Testis (tissue), 2 donors: Measurements from ENCODE around the gene MEGF10.

Source experiments
- POLR2A ChIP-seq: fragments of 450-650 bp; IDR thresholded peaks from one replicate; pipeline ENCODE4 v1.6.1; 2017; ENCODE audit warnings: antibody characterized with exemption, mild to moderate bottlenecking, moderate library complexity
- TF ChIP-seq, protein P1 (sequence below), 3 experiments: fragments of 450-650 bp in 2 of 3; fragments of 200-600 bp in 1 of 3; sonication (generic) in 1 of 3; IDR thresholded peaks; one replicate each; pipeline ENCODE4 v1.5.1; 2016 to 2019; ENCODE audit warnings: antibody characterized with exemption in 3 of 3, mild to moderate bottlenecking in 2 of 3, moderate library complexity in 1 of 3

GRCh38 chr5:127505905-127506304 is 215.3 kb downstream of the MEGF10 start:
- TF ChIP-seq, protein P1, sequence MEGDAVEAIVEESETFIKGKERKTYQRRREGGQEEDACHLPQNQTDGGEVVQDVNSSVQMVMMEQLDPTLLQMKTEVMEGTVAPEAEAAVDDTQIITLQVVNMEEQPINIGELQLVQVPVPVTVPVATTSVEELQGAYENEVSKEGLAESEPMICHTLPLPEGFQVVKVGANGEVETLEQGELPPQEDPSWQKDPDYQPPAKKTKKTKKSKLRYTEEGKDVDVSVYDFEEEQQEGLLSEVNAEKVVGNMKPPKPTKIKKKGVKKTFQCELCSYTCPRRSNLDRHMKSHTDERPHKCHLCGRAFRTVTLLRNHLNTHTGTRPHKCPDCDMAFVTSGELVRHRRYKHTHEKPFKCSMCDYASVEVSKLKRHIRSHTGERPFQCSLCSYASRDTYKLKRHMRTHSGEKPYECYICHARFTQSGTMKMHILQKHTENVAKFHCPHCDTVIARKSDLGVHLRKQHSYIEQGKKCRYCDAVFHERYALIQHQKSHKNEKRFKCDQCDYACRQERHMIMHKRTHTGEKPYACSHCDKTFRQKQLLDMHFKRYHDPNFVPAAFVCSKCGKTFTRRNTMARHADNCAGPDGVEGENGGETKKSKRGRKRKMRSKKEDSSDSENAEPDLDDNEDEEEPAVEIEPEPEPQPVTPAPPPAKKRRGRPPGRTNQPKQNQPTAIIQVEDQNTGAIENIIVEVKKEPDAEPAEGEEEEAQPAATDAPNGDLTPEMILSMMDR (IDR thresholded peaks at IDR 0.05) = no peak
- TF ChIP-seq POLR2A = no peak
